ENCODE results near the gene ABCB6. TPM values are rescaled to one million over a fixed set of nuclear protein-coding genes. Genes with fewer than 3 reads are reported as not detected.

ABCB6 gene
- total and polyA plus RNA-seq, 2 of the 8 experiments (the other 6 are each of a cell fraction or from before 2014, with no cell fraction given) = 44.9 to 50.6 TPM

DNA sequence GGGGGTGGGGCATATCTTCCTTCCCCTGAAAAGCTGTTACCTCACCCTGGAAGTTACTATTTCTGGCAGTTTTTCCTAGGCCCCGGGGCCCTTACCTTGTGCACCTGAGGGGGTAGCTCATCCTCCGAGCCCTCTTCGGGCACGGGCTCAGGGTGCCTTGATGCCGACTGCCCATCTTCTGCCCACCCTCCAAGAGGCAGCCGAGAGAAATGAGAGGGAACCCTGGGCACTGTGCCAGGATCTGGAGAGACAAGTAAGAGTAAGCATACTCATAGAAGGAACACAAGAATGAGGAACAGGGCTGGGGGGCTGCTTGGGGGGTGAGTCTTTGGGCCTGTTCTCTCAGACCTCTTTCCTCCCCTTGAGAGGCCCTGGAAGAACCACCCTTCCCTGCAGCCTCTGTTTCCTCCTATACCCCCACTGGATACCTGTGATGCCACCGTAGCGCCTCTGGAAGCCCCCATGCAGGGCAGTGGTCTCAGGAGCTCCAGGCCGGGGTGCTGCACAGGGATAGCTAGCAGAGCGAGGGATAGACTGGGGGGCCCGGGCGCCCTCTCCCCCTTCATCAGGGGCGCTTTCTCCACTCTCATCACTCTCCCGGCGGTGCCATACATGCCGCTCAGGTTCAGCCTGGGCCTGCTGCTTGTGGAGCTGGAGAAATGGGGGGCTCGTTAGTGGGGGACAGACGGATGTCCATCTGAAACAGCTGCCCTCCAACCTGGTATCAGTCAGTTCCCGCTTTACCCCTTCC is 2.1 kb upstream of the ABCB6 start (continued):
- TF ChIP-seq BRCA1 (IDR thresholded peaks at IDR 0.05; ENCODE audit: low read depth, low read length) = no peak
- no peak for TF ChIP-seq KDM5A (IDR thresholded peaks at IDR 0.05; ENCODE audit: low read length)
- no peak for TF ChIP-seq NRF1 (IDR thresholded peaks at IDR 0.05; ENCODE audit: low read depth, low read length)
- TF ChIP-seq TCF12 (IDR thresholded peaks at IDR 0.05; ENCODE audit: low read depth, low read length) = no peak

Measured in H1 (cell line).